Liver (tissue), 9 donors: Measurements from ENCODE around the gene ORMDL3. TPM values are rescaled to one million over a fixed set of nuclear protein-coding genes. Genes with fewer than 3 reads are reported as not detected.
"Not testable (repeated sequence)": the region's sequence is repeated elsewhere in the genome, so short reads cannot be mapped to it uniquely, and the experiment has no call there.

Experiments used
- DNase-seq: peaks from one replicate; pipeline ENCODE4 v3.0.0-alpha.2; 2017; ENCODE audit warnings: low spot score
- H3K27ac ChIP-seq, 2 donors: one replicate each; pipeline ENCODE4 v1.7.0; 2013; ENCODE audit warnings: inconsistent platforms in 2 of 2, low read length in 2 of 2, control low read depth in 1 of 2, low read depth in 1 of 2, mild to moderate bottlenecking in 1 of 2
- H3K27me3 ChIP-seq, 4 donors: one replicate each; pipeline versions ENCODE4 v1.6.1 to v1.7.0; 2013; ENCODE audit warnings: low read length in 3 of 4, inconsistent platforms in 1 of 4, mild to moderate bottlenecking in 1 of 4, moderate library complexity in 1 of 4; ENCODE audit not compliant: control insufficient read depth in 4 of 4, insufficient read depth in 4 of 4
- H3K36me3 ChIP-seq, 4 donors: one replicate each; pipeline versions ENCODE4 v1.6.1 to v1.7.0; 2013; ENCODE audit warnings: low read length in 3 of 4, mild to moderate bottlenecking in 3 of 4, low read depth in 1 of 4, moderate library complexity in 1 of 4; ENCODE audit not compliant: control insufficient read depth in 4 of 4, insufficient read depth in 3 of 4
- H3K4me1 ChIP-seq, 4 donors: one replicate each; pipeline versions ENCODE4 v1.6.1 to v1.7.0; 2013; ENCODE audit warnings: low read length in 3 of 4, mild to moderate bottlenecking in 3 of 4, moderate library complexity in 1 of 4; ENCODE audit not compliant: control insufficient read depth in 4 of 4, insufficient read depth in 4 of 4
- H3K4me3 ChIP-seq, 3 donors: one replicate each; pipeline versions ENCODE4 v1.6.1 to v1.7.0; 2013; ENCODE audit warnings: low read length in 3 of 3, control low read depth in 1 of 3, low read depth in 1 of 3, mild to moderate bottlenecking in 1 of 3
- H3K9ac ChIP-seq, 2 donors: one replicate each; pipeline ENCODE4 v1.7.0; 2013; ENCODE audit warnings: low read length in 2 of 2, mild to moderate bottlenecking in 2 of 2, moderate library complexity in 2 of 2, control low read depth in 1 of 2, low read depth in 1 of 2
- H3K9me3 ChIP-seq, 4 donors: one replicate each; pipeline versions ENCODE4 v1.6.1 to v1.7.0; 2013; ENCODE audit warnings: low read length in 3 of 4; ENCODE audit not compliant: control insufficient read depth in 4 of 4
- ATF3 ChIP-seq: IDR thresholded peaks from 2 replicates; pipeline ENCODE4 v1.6.1; 2016; ENCODE audit warnings: antibody characterized with exemption
- CTCF ChIP-seq: fragments of 150-350 bp; IDR thresholded peaks from 2 replicates; pipeline ENCODE4 v1.5.1; 2017; ENCODE audit warnings: improper control_type of control experiment, low read depth, low read length; ENCODE audit not compliant: missing input control
- FOXA1 ChIP-seq: IDR thresholded peaks from 2 replicates; pipeline ENCODE4 v1.6.1; 2016; ENCODE audit warnings: antibody characterized with exemption
- FOXA2 ChIP-seq: IDR thresholded peaks from 2 replicates; pipeline ENCODE4 v1.6.1; 2016; ENCODE audit warnings: antibody characterized with exemption
- GABPA ChIP-seq, 2 donors: IDR thresholded peaks in 1 of 2; conservative IDR thresholded peaks in 1 of 2; 2 replicates each; pipeline ENCODE4 v1.6.1; 2016; ENCODE audit warnings: antibody characterized with exemption in 2 of 2, mild to moderate bottlenecking in 1 of 2, moderate library complexity in 1 of 2
- MAX ChIP-seq: IDR thresholded peaks from 2 replicates; pipeline ENCODE4 v1.6.1; 2016; ENCODE audit warnings: antibody characterized with exemption
- NR2F2 ChIP-seq: IDR thresholded peaks from 2 replicates; pipeline ENCODE4 v1.6.1; 2016; ENCODE audit warnings: antibody characterized with exemption
- RAD21 ChIP-seq, 2 donors: IDR thresholded peaks; 2 replicates each; pipeline ENCODE4 v1.6.1; 2016; ENCODE audit warnings: antibody characterized with exemption in 2 of 2, mild to moderate bottlenecking in 2 of 2
- REST ChIP-seq: IDR thresholded peaks from 2 replicates; pipeline ENCODE4 v1.6.1; 2016; ENCODE audit warnings: antibody characterized with exemption, mild to moderate bottlenecking
- RXRA ChIP-seq, 2 donors: IDR thresholded peaks; 2 replicates each; pipeline ENCODE4 v1.6.1; 2017 to 2018; ENCODE audit warnings: antibody characterized with exemption in 2 of 2, mild to moderate bottlenecking in 1 of 2
- TAF1 ChIP-seq: conservative IDR thresholded peaks from 2 replicates; pipeline ENCODE4 v1.6.1; 2016; ENCODE audit warnings: antibody characterized with exemption, mild to moderate bottlenecking
- YY1 ChIP-seq: IDR thresholded peaks from 2 replicates; pipeline ENCODE4 v1.6.1; 2016; ENCODE audit warnings: antibody characterized with exemption, mild to moderate bottlenecking
- ZBTB33 ChIP-seq: IDR thresholded peaks from 2 replicates; pipeline ENCODE4 v1.6.1; 2016; ENCODE audit warnings: antibody characterized with exemption
- WGBS: extraction: QIAGEN DNeasy Blood & Tissue Kit; methylation state at CpG from one replicate; pipeline ENCODE4 v1.1.7; 2013; 5-methylcytosine and 5-hydroxymethylcytosine counted together
- polyA plus RNA-seq, 2 donors: library from polyadenylated mRNA; stranded (reverse) in 1 of 2; unstranded in 1 of 2; fragments of 200-250 nt in 1 of 2; fragments of >200 nt in 1 of 2; fragmentation: Nextera tagmentation in 1 of 2; extraction: Ambion mirVana in 1 of 2; gene quantifications; one replicate each; pipeline versions ENCODE4 v1.2.1 to v1.2.3, GENCODE V29; 2013 to 2015
- total RNA-seq, 2 donors: library from RNA; depleted of rRNA; stranded (reverse); fragments of >200 nt; gene quantifications; one replicate each; pipeline ENCODE4 v1.2.3, GENCODE V29; 2014
- donor health status: healthy.
- donor health status: healthy.
- donor health status: healthy.
- donor health status: healthy.
- donor health status: healthy.

Gene ORMDL3
- total and polyA plus RNA-seq, 4 donors = 71.0 to 141 (median 125) TPM

GRCh38 chr17:39908789-39909352 lies 18.5 kb downstream of the ORMDL3 start:
- Histone ChIP-seq H3K9me3 (no peaks in the 10 kb centered on the region), H3K4me1 (peaks cover 3 to 20% (median 8%) of the 10 kb centered on the region in 4 donors), H3K27ac (no peak overlapping the region), H3K36me3 (peaks cover 2 to 31% (median 20%) of the 10 kb centered on the region in 4 donors), H3K27me3 (no peaks in the 10 kb centered on the region), H3K9ac (no peak overlapping the region), H3K4me3 (no peak overlapping the region)
- DNase-seq = no peak
- TF ChIP-seq MAX (no peak), FOXA2 (no peak), RXRA (IDR thresholded peaks at IDR 0.05) (no peak), TAF1 (no peak), RAD21 (IDR thresholded peaks at IDR 0.05) (no peak), GABPA (IDR thresholded peaks at IDR 0.05 in 1 of 2, conservative IDR thresholded peaks at IDR 0.05 in 1 of 2) (no peak), YY1 (no peak), NR2F2 (no peak), ZBTB33 (no peak), CTCF (no peak), FOXA1 (no peak)
- WGBS = 95% methylated on average over 6 of the region's 6 CpGs

- DNase-seq = no peak
- TF ChIP-seq ATF3 (no peak), YY1 (peak; percentile 18)
- peaks cover 0 to 15% (median 6%) of the 10 kb centered on the region in 4 donors for H3K4me1 ChIP-seq
- peaks cover 2 to 25% (median 17%) of the 10 kb centered on the region in 4 donors for H3K36me3 ChIP-seq
- no peaks in the 10 kb centered on the region for H3K27me3 ChIP-seq
- no peak overlapping the region for H3K27ac ChIP-seq
- no peak overlapping the region for H3K4me3 ChIP-seq
- WGBS = 67% methylated on average over 3 of the region's 3 CpGs
- H3K9me3 ChIP-seq = no peaks in the 10 kb centered on the region
- H3K9ac ChIP-seq = no peak overlapping the region
These were observed 22.5 kb downstream of the ORMDL3 start for GRCh38 chr17:39904990-39905288.

GRCh38 chr17:39903158-39903884 lies 24.1 kb downstream of the ORMDL3 start:
- DNase-seq = no peak
- H3K4me3 ChIP-seq = no peak overlapping the region
- 92% methylated on average over 4 of the region's 4 CpGs for WGBS
- no peak for TF ChIP-seq GABPA (IDR thresholded peaks at IDR 0.05 in 1 of 2, conservative IDR thresholded peaks at IDR 0.05 in 1 of 2)
- TF ChIP-seq MAX = no peak
- TF ChIP-seq REST = no peak
- no peak overlapping the region for H3K9ac ChIP-seq
- peaks cover 0 to 15% (median 6%) of the 10 kb centered on the region in 4 donors for H3K4me1 ChIP-seq
- no peaks in the 10 kb centered on the region for H3K9me3 ChIP-seq
- no peak overlapping the region for H3K27ac ChIP-seq
- no peaks in the 10 kb centered on the region for H3K27me3 ChIP-seq
- peaks cover 0 to 20% (median 11%) of the 10 kb centered on the region in 4 donors for H3K36me3 ChIP-seq

- DNase-seq = not testable (repeated sequence)
- peaks cover 0 to 14% (median 5%) of the 10 kb centered on the region in 4 donors for H3K36me3 ChIP-seq
These were observed 25.4 kb downstream of the ORMDL3 start for GRCh38 chr17:39902027-39902426.

More at GRCh38 chr17:39902027-39902426, 25.4 kb downstream of the ORMDL3 start:
- H3K27ac ChIP-seq, H3K9me3 ChIP-seq, H3K9ac ChIP-seq, H3K27me3 ChIP-seq, H3K4me3 ChIP-seq: not testable (repeated sequence)
- H3K4me1 ChIP-seq = peaks cover 0 to 15% (median 6%) of the 10 kb centered on the region in 4 donors
- 93% methylated on average over 2 of the region's 2 CpGs for WGBS
